K562 (cell line): ENCODE data around the gene FGF14. TPM values are rescaled to one million over a fixed set of nuclear protein-coding genes. Genes with fewer than 3 reads are reported as not detected.

Experiments used
- ATAC-seq: fragments of 200-7000 bp; cut with Tn5 transposase; 3 replicates; pipeline ENCODE4 v1.9.1; 2020; ENCODE audit warnings: moderate library complexity
- BruUV-seq: library from RNA; stranded (reverse); fragments of 400-500 nt; replicated peaks from 2 replicates; lab custom pipeline; 2021; lab: Mats Ljungman, UMichigan
- CTCF ChIA-PET: fragments of 300-600 bp; formaldehyde crosslinking; extraction: SDS; loops from one replicate; lab custom pipeline; 2021; ENCODE audit warnings: low intra/inter-chr PET ratio; lab: Yijun Ruan, JAX
- POLR2A ChIA-PET: fragments of 300-600, 350-650 bp; sonication (Branson Sonifier 250); formaldehyde crosslinking; extraction: SDS; loops from one replicate; lab custom pipeline; 2021; ENCODE audit warnings: antibody characterized with exemption, inconsistent platforms; lab: Yijun Ruan, JAX
- DNase-seq, 4 experiments: peaks; one replicate each; pipeline versions ENCODE4 v3.0.0 to v3.0.0-alpha.2; 2011 to 2018; ENCODE audit warnings: low spot score in 3 of 4, mixed read lengths in 3 of 4; ENCODE audit errors: extremely low read depth in 1 of 4
- FAIRE-seq: peaks from 2 replicates; lab custom pipeline; 2011; peaks lifted over from hg19 to GRCh38; lab: Jason Lieb, UNC
- H2AFZ ChIP-seq: 2 replicates; pipeline ENCODE4 v1.6.0; 2011; ENCODE audit warnings: low read depth, low read length, control low read depth, inconsistent platforms
- H3K27ac ChIP-seq: fragments of 200-600 bp; 3 replicates; pipeline ENCODE4 v1.8.0; 2011; ENCODE audit warnings: low read depth, mild to moderate bottlenecking, control low read depth, inconsistent platforms, low read length, moderate library complexity, mixed read lengths; ENCODE audit errors: extremely low read depth
- H3K27me3 ChIP-seq, 2 experiments: fragments of 300-600 bp in 1 of 2; 2 replicates in 1 of 2; 3 replicates in 1 of 2; pipeline versions ENCODE4 v1.6.0 to v1.8.0; 2011; ENCODE audit warnings: inconsistent platforms in 2 of 2, low read length in 2 of 2, mild to moderate bottlenecking in 1 of 2, mixed read lengths in 1 of 2, moderate library complexity in 1 of 2; ENCODE audit not compliant: control insufficient read depth in 2 of 2, insufficient read depth in 2 of 2
- H3K36me3 ChIP-seq: fragments of 300-600 bp; 3 replicates; pipeline ENCODE4 v1.8.0; 2011; ENCODE audit warnings: mild to moderate bottlenecking, low read length, inconsistent platforms; ENCODE audit not compliant: control insufficient read depth, insufficient read depth
- H3K4me1 ChIP-seq, 2 experiments: fragments of 200-600 bp in 1 of 2; replicated peaks in 1 of 2; 2 replicates in 1 of 2; 3 replicates in 1 of 2; pipeline versions ENCODE4 v1.5.1 to v1.8.0; 2011; ENCODE audit warnings: inconsistent platforms in 2 of 2, low read length in 2 of 2, mild to moderate bottlenecking in 1 of 2, mixed read lengths in 1 of 2, moderate library complexity in 1 of 2; ENCODE audit not compliant: control insufficient read depth in 2 of 2, insufficient read depth in 2 of 2
- H3K4me2 ChIP-seq: 2 replicates; pipeline ENCODE4 v1.6.1; 2011; ENCODE audit warnings: low read length, control low read depth, inconsistent platforms, mixed read lengths; ENCODE audit not compliant: insufficient read depth
- H3K4me3 ChIP-seq: fragments of 200-600 bp; sonication (generic), shearing (Covaris generic); 2 replicates; pipeline ENCODE4 v1.5.1; 2016; ENCODE audit warnings: control low read depth, inconsistent platforms
- H3K79me2 ChIP-seq: fragments of 200-600 bp; 3 replicates; pipeline ENCODE4 v1.8.0; 2011; ENCODE audit warnings: low read length, inconsistent platforms; ENCODE audit not compliant: control insufficient read depth, insufficient read depth
- H3K9ac ChIP-seq, 2 experiments: 2 replicates each; pipeline versions ENCODE4 v1.6.0 to v1.6.1; 2011; ENCODE audit warnings: low read depth in 2 of 2, low read length in 2 of 2, control low read depth in 1 of 2, inconsistent platforms in 1 of 2, mild to moderate bottlenecking in 1 of 2, mixed read lengths in 1 of 2; ENCODE audit not compliant: insufficient read depth in 1 of 2
- H3K9me1 ChIP-seq: one replicate; pipeline ENCODE4 v1.6.0; 2011; ENCODE audit warnings: inconsistent platforms, mild to moderate bottlenecking, low read length, moderate library complexity; ENCODE audit not compliant: control insufficient read depth, insufficient read depth
- H3K9me3 ChIP-seq: replicated peaks from 2 replicates; pipeline ENCODE4 v1.5.1; 2011; ENCODE audit warnings: low read depth, low read length, inconsistent platforms; ENCODE audit not compliant: control insufficient read depth, insufficient read depth
- H4K20me1 ChIP-seq: replicated peaks from 2 replicates; pipeline ENCODE4 v1.6.1; 2011; ENCODE audit warnings: low read length, inconsistent platforms, mixed read lengths; ENCODE audit not compliant: control insufficient read depth, insufficient read depth
- ARID3B ChIP-seq: fragments of 250-450 bp; sonication (Bioruptor Pico); IDR thresholded peaks from 2 replicates; pipeline ENCODE4 v1.4.0; 2020; ENCODE audit warnings: borderline replicate concordance
- EGR1 ChIP-seq: fragments of 450-650 bp; conservative IDR thresholded peaks from 2 replicates; pipeline ENCODE4 v1.6.1; 2017; ENCODE audit warnings: mild to moderate bottlenecking
- ETV5 ChIP-seq: sonication (generic); formaldehyde crosslinking; IDR thresholded peaks from 2 replicates; pipeline ENCODE4 v1.4.0; 2020; ENCODE audit warnings: low read depth, mild to moderate bottlenecking, missing genetic modification reagents
- VEZF1 ChIP-seq: fragments of 200-800 bp; sonication (Bioruptor generic); IDR thresholded peaks from 2 replicates; pipeline ENCODE4 v1.6.1; 2017; ENCODE audit warnings: missing genetic modification characterization, missing compliant biosample characterization
- ZEB2 ChIP-seq: fragments of 450-650 bp; IDR thresholded peaks from 2 replicates; pipeline ENCODE4 v1.6.1; 2016
- ZNF589 ChIP-seq: fragments of 200-800 bp; sonication (Bioruptor generic); IDR thresholded peaks from 2 replicates; pipeline ENCODE4 v1.6.1; 2016; ENCODE audit warnings: low read depth, missing genetic modification characterization, missing compliant biosample characterization
- in situ Hi-C: fragments of 300-500 bp; cut with MboI; formaldehyde crosslinking; loops from 4 replicates; pipeline ENCODE4 v1.15.0; 2018; ENCODE audit warnings: inconsistent platforms, mixed read lengths
- intact Hi-C: fragments of 100-400 bp; cut with micrococcal nuclease; formaldehyde crosslinking; loops from 2 replicates; pipeline ENCODE4 v1.14.2; 2022
- polyA plus RNA-seq, 8 experiments: library from polyadenylated mRNA; depleted of rRNA in 4 of 8; stranded (reverse) in 5 of 8; unstranded in 3 of 8; fragments of >200 nt; fragmentation: Nextera tagmentation in 2 of 8; fragmentation: Illumina TruSeq in 1 of 8; extraction: Ambion mirVana in 2 of 8; extraction: Trizol in 1 of 8; gene quantifications; 2 replicates each; pipeline versions ENCODE4 v1.2.1 to v1.2.3, GENCODE V29; 2011 to 2014; ENCODE audit warnings: inconsistent platforms in 1 of 8, missing spikeins in 1 of 8
- total RNA-seq, 7 experiments: library from RNA; depleted of rRNA in 6 of 7; stranded (reverse); fragments of >200 nt in 6 of 7; fragmentation: Illumina TruSeq in 2 of 7; extraction: Trizol in 2 of 7; gene quantifications; 2 replicates each; pipeline versions ENCODE4 v1.2.1 to v1.2.3, GENCODE V29; 2011 to 2021; ENCODE audit warnings: low replicate concordance in 1 of 7

FGF14 gene
- total and polyA plus RNA-seq, 9 of the 15 experiments (the other 6 are each of a cell fraction or from before 2014, with no cell fraction given) = not detected

DNA sequence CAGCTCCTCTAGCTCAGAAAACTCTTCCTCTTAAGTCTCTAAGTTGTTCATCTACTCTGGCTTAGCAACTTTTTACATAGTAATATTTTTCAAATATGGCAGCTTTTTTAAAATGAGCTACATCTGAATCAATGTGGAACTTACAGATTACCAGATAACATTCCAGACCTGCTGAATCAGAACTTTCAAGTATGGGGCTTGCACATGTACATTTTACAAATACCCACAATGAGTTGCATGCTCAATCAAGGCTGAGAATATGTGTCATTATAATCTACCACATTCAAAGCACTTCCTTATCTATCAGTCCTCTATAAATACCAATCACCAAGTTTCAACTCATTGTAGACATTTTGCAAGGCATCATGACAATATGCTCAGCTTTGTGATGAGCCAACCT is 383.1 kb downstream of the FGF14 start:
- no peak for ATAC-seq
- Histone ChIP-seq H3K9ac (no peak overlapping the region), H3K4me1 (no peaks in the 10 kb centered on the region), H3K36me3 (no peaks in the 10 kb centered on the region), H3K9me3 (no peaks in the 10 kb centered on the region), H3K79me2 (no peaks in the 10 kb centered on the region), H3K4me2 (no peak overlapping the region), H3K9me1 (no peaks in the 10 kb centered on the region), H2AFZ (no peak overlapping the region)
- in situ Hi-C loops = no loop called here
- ChIA-PET POLR2A (no interaction called here), CTCF (no interaction called here)
- no peak for DNase-seq
- no peak for TF ChIP-seq ZNF589 (CRISPR knock-in tag)
- TF ChIP-seq VEZF1 = no peak
- TF ChIP-seq, all 486 proteins: peak for 0
- FAIRE-seq = no peak
- no peak overlapping the region for H3K4me3 ChIP-seq
- H4K20me1 ChIP-seq = no peaks in the 10 kb centered on the region
- BruUV-seq = no TSS peak
- intact Hi-C loops = no loop called here
- no peak overlapping the region for H3K27ac ChIP-seq
- no peaks in the 10 kb centered on the region for H3K27me3 ChIP-seq

DNA sequence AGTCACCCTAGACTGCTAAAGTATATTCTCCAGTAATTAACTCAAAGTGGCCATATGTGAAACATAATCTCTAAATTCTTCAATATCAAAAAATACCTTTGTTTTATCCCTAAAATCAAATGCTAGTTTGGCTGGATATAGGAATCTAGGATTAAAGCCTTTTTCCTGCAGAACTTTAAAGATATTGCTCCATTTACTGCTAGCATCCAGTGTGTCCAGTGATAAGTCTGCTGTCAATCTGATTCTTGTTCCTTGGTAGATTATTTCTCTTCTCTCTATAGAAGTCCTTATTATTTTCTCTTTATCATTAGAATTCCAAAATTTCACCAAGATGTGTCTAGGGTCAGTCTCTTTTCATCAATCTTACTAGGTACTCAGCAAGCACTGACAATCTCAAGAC is 384.6 kb downstream of the FGF14 start:
- DNase-seq = no peak
- TF ChIP-seq ARID3B (CRISPR knock-in tag) = no peak
- TF ChIP-seq ETV5 (CRISPR knock-in tag) = no peak
- TF ChIP-seq EGR1 = no peak
- TF ChIP-seq ZEB2 = no peak
- no peak for ATAC-seq

More for the DNA sequence above, 384.6 kb downstream of the FGF14 start:
- Histone ChIP-seq H3K9me3 (no peaks in the 10 kb centered on the region), H3K4me2 (no peak overlapping the region), H2AFZ (no peak overlapping the region), H3K36me3 (no peaks in the 10 kb centered on the region), H3K27me3 (no peaks in the 10 kb centered on the region), H4K20me1 (no peaks in the 10 kb centered on the region), H3K79me2 (no peaks in the 10 kb centered on the region), H3K9me1 (no peaks in the 10 kb centered on the region), H3K4me3 (no peak overlapping the region), H3K27ac (no peak overlapping the region), H3K9ac (no peak overlapping the region), H3K4me1 (no peaks in the 10 kb centered on the region)
- BruUV-seq = no TSS peak
- ChIA-PET CTCF (no interaction called here), POLR2A (no interaction called here)
- intact Hi-C loops = no loop called here
- in situ Hi-C loops = no loop called here
- FAIRE-seq = no peak
